ENCODE measurements around the gene SLC6A3.
"Not testable (repeated sequence)": the region's sequence is repeated elsewhere in the genome, so short reads cannot be mapped to it uniquely, and the experiment has no call there.

SLC6A3 gene

DNA sequence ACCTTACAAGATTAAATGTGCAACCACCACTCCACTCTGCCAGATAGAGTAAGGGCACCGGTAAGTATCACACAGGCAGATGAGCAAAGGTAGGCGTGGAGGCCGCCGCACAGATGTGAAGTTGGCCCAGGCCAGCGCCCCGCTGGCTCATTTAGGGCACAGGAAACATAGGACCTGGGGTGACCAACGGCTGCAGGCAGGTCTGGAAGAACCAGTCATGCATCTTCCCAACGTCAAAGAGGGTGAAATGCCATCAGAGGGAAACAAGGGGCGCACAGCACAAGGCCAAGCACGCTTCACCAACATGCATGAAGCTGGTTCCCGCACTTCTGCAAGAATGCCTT is 31.7 kb upstream of the SLC6A3 start:
- no peak for DNase-seq

DNA sequence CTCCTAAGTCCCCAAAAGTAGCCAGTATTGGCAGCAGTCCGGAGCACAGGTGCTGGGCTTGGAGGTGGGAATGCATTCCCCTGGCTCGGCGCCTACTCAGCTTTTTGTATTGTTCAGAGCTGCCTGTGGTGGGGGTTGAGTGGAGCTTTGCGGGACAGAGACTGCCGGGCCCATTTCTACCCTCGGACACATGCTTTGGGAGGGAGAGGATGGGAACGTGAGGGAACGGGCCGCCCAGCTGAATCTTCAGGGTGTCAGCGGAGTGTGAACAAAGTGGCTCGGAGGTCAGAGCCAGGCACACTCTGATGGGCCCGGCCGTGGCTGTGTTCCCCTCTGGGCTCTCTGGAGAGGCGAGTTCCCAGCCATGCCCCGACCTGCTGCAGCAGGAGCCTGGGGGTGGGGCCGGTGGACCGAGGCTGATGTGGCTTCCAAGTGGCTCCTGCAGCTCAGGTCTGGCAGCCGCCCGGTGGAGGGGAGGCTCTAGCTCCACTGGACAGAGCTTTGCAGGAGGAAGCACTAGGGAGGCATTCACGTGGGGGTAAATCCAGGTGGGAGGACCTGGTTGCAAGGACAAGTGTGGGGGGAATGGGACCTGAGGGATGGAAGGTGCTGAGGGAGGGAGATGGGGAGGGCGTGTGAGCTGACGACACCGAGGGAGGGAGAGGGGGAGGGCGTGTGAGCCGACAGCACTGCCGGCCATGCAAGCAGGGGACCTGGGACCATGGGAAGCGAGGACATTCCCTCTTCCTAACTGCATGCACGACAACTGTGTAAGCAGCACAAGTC is 31.1 kb upstream of the SLC6A3 start:
- DNase-seq, result no peak

DNA sequence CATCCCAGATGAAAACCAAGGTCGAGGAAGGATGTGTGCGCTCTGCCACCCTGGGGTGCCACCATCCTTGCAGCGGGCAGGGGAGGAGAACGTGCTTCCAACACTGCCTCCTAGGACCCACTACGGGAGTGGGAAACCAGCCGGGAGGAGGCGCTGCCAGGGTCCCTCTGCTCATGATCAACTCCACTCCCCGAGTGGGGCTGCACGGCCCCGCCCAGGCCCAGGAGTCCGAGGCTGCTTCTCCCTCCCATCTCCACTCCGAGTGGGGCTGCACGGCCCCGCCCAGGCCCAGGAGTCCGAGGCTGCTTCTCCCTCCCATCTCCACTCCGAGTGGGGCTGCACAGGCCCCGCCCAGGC is 30.3 kb upstream of the SLC6A3 start:
- not testable (repeated sequence) for DNase-seq

DNA sequence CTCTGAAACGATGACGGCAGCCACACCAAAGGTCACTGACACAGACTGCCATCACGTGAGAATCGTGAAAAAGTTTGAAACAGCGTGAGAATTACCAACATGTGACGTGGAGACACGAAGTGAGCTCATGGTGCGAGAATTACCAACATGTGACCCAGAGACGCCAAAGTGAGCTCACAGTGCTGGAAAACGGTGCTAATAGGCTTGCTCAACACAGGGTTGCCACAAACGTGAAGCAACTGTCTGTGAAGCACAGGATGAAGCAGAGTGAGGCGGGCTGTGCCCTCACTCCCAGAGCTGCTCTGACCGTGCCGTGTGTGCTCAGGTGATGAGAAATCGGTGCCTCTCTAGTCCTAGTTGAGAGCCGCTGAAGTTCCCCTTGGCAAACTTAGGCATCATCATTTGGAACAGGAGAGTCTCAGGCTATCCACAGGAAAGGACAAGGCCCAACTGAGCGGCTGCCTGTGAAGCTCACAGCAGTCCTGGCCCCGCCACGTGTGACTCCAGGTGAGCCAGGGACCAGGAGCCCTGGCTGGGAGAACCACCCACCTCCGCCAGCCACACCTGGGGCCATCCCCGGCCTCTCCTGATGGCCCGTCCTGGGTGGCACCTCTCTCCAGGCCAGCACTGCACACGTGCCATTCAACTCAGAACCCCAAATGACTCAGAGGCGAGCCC is 29.8 kb upstream of the SLC6A3 start:
- no peak for DNase-seq

DNA sequence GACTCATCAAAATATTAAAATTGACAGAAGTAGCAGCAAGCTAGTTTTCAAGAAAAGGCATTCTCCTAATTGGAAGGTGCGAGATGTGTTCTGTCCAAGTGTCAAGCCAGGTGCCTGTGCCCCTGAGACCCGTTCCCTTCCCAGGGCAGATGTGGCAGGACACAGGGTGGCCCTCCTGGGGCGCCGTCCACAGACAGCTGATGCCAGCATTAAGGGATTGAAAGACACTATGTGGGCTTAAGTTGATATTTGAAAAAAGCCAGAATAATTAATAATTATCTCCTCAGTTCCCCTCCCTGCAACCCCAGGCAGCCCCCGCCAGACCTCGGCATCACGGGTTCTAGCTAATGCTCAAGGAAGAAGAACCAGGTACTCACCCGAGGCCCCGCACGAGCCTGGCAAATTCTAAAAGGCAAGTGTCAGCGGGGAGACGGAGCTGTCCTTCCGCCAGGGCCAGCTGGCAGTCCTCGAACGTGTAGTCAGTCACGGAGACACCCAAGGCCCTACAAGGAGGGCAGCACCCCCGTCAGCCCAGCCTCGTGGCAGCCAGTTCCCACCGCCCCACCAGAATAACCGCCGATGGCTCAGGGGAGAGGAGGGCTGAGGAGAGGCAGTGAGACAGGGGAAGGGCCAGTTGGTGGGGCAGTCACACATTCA is 29.1 kb upstream of the SLC6A3 start:
- DNase-seq, result no peak

DNA sequence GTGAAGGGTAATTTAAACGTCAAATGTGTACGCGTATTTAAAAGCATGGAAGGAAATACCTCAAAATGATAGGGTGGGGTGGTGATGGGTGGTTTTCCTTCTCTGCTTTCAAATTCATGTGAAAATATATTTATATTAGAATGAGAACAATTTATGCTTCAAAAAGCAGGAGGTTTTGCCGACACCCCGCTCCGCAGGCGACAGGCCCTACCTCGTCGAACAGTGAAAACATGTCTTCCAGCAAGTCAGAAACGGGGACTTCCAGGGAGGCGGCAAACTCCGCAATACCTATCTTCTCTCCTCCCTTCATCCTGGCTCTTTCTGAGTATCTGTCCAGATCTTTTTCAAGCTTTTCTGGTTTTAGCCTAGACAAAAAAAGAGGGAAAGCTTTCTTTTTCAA is 28.5 kb upstream of the SLC6A3 start:
- DNase-seq, result no peak

DNA sequence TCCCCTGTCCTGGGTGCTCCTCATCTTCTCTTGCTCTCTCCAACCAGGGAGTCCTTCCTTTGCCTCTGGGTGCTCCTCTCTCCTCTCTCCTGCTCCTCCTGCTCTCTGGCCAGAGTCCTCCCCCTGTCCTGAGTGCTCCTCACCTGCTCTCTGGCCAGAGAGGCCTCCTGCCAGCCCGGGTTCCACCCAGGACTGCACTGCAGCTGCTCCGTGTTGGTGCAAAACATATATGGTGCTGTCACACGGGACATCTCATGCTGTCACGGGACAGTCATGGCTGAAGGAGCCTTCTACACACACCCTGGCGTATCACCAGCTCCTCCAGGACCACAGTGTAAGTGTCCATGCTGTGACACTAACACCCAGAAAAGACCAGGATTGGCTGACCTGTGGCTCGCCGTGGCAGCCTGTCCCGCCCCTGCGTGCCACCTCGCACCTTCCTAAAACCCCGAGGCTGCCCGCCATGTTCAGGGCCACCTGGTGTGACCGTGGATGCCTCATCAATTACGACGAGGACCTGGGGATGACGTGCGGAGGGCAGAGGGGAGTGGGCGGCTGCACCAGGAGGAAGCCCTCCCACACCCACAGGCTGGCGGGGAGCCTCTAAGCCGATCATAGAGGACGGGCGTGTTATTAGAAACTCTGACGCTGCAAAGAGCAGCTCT is 27.9 kb upstream of the SLC6A3 start:
- DNase-seq, result no peak

DNA sequence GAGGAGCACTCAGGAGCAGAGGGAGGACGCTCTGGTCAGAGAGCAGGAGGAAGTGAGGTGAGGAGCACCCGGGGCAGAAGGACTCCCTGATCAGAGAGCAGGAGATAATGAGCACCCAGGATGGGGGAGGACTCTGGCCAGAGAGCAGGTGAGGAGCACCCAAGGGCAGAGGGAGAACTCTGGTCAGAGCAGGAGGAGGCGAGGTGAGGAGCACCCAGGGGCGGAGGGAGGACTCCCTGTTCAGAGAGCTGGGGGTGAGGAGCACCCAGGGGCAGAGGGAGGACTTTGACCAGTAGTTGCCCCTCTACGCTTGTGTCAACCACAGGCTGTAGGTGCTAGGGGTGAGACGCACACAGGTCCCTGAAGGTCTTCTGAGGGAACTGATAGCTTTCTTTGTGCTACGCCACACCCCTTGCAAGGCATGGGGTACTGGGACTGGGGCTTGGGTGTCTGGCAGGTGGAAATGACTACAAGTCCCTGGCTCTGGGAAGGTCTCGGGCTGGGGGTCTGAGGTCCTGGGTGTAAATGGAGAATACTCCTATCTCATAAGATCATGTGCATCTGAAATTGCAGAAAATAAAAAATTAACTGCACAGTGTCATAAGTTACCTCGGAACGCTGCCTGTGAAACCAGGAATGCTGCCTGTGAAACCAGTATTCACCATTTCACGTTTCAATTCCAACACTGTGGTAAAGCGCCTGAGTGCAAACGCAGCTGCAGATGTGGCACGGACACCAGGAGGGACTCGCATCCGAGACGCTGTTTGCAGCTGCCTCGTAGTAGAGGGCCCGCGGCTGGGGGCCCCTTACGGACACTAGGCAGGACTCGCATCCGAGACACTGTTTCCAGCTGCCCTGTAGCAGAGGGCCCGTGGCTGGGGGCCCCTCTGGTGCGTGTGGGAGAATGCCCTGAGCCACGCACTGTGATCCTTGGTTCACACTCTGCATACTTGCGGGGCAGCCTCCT is 27.0 kb upstream of the SLC6A3 start:
- no peak for DNase-seq

DNA sequence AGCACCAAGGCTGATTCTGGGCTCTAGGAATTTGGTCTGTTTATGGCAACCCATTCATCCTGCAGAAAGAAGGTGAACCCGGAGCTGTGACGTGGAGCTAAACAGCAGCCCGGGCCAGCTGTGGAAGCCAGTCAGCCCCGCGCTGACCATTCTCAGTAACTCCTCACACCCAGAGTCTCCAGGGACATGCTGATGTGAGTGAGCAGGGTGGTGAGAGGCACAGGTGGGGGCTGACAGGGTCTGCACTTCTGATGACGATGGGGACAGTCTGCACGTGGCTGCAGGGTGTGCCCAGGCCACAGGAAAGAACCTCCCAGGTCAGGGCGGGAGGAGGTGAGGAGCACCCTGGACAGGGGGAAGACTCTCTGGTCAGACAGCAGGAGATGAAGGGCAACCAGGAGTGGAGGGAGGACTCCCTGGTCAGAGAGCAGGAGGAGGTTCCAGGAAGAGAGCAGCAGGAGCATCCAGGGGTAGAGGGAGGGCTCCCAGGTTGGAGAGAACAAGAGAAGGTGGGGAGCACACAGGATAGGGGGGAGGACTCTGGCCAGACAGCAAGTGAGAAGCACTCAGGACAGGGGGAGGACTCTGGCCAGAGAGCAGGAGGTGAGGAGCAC is 26.1 kb upstream of the SLC6A3 start:
- DNase-seq, result no peak

DNA sequence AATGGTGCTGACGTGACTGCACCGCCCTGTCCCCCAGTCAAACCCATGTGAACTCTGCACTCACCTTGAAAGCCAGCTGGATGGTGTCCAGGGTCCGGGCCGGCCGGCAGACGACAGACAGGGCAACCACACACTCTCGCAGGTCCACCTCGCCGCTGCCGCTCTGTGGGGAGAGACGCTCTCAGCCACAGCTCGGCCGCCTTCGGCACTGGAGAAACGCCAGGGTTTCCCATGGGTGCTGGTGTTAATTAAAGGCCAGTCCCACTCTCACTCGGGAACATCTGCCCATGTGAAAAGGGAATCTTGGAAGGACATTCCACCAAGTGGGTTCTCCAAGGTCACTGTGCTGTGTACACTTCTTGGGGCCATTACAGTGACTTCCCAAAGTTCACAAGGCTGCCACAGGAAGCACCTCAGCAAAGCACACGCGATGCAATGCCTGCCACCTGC is 25.5 kb upstream of the SLC6A3 start:
- no peak for DNase-seq

DNA sequence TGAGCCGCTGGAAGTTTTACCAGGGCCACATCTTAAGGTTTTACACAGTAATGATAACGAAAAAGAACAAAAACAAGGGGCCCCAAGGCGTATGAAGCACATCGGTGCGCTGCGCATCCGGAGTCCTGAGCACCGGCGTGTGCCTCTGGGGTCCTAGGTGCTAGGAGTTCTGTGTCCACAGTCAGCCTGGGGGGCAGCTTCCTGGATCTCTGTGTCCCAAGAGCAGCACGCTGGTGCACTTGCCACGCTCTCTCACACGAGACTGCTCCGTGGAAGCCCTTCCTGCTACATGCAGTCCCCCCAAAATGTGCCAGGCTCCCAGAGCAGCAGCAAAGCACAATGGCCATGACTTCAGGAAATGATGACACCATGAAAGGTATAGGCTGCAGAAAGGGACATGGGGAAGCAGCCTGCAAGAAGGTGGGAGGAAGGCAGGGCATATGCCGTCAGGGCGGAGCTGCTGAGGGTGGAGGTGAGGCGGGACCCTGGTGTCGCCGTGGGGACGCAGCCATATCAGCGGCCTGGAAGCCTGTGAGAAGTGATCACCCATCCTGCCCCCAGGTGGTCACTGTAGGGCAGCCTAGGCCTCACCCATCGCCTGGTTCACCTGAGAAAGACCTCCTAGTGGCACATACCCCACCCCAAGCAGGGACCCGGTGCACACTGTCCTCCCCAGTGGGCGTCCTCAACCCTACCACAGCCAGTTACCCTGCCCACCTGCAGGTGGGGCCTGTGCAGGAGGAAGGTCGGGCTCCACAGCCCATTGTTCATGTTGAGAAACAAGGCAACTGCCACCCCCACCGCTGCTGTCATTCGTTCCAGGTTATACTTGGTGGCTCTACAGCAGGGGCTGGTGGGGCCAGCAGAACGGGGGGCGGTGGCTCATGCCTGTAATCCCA is 23.6 kb upstream of the SLC6A3 start:
- DNase-seq, result no peak

DNA sequence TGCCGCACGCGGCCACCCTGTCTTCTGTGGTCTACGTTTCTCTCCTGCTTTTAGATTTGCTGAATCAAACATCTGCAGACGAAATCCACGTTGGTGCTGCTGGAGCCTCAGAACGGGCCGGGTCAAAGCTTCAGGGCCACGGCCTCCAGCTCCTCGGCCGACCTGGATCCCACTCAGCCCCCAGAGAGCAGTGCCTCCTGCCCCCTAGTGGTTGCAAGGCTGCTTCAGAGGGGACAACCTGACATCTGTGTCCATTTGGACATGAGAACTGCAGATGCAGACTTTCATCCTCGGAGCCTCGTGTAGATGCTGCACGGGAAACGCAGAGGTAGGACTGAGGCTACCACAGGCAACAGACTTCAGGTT is 23.0 kb upstream of the SLC6A3 start:
- DNase-seq, result no peak

DNA sequence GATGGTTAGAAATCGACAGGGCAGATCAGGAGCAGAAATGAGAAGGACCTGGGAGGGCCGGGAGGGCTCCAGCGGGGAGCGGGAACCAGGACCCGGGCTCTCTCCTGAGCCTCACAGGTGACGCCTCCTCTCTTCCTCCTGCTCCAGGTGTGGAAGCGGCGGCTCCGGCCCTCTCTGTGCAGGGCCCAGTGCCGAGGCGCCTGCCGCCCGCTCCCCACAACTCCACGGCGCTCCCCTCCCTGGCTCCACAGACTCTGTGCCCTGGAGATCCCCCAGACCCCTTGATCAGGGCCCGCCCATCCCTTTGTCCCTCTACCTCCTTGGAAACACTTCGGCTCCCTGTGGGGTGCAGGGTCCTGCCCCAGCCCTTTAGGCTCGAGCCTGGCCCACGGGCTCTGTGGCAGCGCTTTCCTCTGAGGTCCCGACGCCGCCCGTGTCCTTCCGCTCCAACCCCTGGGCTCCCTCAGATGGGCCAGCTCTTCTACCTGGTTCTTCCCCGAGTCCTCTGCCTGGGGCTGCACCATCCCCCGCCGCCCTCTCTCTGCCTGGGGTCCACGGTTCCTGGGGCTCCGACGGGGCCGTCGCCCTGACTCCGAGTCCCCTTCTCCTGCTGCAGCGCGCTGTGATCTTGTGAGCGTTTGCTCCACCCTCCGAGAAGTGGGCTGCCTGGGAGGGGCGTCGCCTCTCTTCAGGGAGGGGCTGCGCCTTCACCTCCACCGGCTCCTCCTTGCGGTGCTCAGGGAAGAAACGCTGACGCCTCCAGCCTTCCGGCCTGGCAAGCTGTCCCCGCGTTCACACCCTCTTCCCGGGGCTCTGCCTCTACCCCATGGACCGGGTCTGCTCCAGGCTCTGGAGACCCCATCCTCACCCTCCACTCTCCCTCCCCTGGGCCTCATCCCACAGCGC is 22.4 kb upstream of the SLC6A3 start:
- no peak for DNase-seq

DNA sequence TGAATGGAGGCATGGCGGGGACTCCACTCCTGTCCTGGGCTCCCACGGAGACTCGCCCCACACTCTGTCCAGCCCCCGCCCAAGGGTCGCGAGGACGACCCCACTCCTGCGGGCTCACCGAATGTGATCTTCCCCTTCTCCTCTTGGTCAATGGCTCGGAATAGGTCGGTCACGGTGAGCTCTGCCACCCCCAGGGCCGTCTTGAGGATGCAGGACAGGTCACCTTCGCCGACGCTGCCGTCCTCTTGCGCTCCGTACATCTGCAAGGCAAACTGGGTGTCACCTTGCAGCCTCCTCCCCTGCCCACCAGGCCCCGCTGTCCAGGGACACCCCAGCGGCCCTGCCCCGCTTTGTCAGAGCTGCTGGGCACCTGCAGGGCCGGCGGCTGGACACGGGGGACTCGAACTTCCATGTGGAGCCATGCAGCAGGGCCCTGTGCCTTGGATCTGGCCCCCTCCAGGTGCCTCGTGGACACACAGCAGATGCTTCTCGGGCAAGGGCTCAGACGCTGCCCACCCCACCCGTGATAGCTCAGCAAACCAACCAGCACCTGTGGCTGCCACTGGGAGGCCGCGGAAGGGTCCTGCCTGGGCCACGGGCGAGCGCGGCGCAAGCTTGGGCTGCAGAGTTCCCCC is 21.5 kb upstream of the SLC6A3 start:
- no peak for DNase-seq

DNA sequence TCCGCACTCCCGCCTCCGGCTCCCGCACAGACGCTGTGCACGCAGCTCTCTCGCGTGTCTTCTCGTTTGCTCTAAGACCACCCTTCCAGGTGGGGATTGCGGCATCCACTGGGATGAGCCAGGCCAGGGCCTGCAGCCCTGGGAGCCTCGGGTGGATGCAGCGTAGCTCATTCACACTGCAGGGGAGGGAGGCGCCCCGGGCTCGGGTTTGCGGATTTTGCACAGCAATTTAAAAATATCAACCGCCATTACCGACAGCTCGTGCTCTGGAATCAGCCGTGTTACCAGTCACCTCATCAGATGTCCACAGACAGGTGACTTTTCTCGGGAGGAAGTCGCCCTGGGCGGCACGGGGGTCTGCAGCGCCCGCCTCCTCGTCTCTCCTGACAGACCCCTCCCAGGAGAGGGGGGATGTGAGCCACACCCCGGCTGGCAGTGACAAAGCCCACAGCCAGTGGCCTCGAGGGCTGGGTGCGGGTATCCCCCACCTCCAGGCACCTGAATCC is 20.8 kb upstream of the SLC6A3 start:
- DNase-seq, result no peak

DNA sequence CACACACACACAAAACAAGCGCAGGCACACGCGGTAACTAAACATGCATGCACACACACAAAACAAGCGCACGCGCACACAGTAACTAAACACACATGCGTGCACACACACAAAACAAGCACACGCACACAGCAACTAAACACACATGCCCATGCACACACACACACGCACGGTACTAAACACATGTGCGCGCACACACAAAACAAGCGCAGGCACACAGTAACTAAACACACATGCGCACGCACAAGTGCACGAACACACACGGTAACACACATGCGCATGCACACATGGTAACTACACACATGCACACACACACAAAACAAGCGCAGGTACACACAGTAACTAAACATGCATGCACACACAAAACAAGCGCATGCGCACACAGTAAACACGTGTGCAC is 19.9 kb upstream of the SLC6A3 start:
- DNase-seq, result no peak

DNA sequence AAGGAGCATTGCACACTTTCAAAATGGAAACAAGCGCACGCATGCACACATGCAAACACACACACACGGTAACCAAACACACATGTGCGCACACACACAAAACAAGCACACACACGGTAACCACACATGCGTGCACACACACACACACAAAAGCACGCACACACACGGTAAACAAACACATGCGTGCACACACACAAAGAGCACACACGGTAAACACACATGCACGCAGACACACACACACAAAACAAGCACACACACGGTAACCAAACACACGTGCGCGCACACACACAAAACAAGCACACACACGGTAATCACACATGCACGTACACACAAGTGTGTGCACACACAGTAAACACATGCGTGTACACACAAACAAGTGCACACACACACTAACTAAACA is 19.3 kb upstream of the SLC6A3 start:
- no peak for DNase-seq

DNA sequence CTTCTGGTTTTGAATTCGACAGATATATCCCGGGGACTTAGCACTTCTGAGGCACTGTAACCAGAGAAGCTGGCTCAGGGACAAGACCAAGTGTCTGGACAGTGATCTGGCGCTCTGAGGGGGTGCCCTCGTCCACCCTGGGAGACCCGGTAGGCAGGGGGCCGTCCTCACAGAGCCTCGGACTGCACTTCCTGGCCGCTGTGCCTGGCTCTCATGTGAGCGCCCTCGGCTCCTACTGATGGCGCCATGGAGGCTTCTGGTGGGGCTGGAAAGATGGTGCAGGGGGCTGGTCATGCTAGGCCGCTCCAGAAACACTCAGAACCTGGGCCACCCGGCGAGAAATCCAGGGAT is 18.8 kb upstream of the SLC6A3 start:
- no peak for DNase-seq

DNA sequence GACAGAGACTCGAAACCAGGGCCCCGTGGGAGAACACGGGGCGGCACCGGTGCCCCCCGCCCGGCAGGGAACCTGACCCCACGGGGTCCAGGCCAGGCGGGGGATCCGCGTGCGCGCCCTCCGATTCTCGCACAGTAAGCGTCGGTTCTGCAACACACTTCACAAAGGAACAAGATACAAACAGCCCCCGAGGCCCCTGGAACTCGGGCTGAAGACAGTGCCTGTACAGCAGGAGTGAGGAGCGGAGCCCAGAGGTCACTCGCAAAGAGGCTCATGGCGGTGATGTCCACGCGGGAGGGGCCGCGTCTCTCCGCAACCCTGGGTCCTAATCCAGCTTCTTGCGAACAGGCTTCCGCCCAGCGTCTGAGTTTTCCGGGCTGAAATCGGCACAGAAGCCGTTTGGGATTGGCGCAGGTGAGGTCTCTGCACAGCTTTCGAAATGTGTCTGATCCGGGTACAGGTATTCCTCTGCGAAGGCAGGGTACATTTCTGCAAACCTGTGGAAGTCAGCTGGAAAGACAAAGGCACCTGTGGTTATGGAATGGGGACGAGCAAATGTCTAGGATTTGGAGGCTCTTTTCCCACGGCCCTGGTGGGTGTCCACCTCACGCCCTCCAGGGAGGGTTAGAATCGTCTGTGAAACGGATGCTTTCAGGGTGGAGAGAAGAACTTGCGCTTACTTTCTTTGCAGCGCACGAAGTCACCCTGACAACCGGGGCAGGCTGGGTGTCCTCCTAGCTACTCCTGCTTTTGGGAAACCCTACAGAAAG is 18.3 kb upstream of the SLC6A3 start:
- no peak for DNase-seq
